ENCODE data around the gene VRK3. TPM values are rescaled to one million over a fixed set of nuclear protein-coding genes. Genes with fewer than 3 reads are reported as not detected.

The VRK3 gene
- total RNA-seq, 1 experiment from 2014 or later: 33.4 TPM

DNA sequence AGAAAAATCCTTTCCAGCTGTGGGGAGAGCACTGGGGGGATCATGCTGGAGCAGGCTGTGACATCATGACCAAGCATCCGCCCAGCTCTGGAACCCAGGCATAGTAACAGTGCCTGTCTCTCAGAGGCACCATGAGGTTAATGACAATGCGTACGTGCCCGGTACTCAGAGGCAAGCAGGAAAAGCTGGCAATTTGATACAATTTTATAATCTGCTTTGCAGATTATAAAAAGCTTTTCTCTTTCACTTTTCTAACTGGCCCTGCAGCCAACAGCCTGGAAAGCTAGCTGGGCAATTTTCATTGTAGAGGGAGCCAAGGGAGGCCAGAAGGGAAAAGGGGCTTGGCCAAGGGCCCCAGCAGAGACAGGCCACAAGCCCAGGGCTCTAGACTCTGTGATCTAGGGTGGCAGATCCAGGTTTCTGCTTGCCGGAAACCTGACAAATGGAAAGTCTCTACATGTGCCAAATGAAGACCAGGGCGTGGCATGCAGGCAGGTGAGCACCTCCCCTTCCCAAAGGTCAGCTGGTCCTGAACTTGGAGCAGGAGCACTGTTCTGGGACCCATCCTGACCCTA lies 22.7 kb downstream of the VRK3 start:
- ATAC-seq (no peak), DNase-seq (ENCODE audit: low spot score) (no peak)
- Mint-ChIP-seq H3K36me3 (peaks cover 16% of the 10 kb centered on the region), H3K27ac (no peak overlapping the region), H3K4me3 (no peak overlapping the region), H3K9me3 (no peaks in the 10 kb centered on the region), H3K27me3 (ENCODE audit: low read depth) (no peaks in the 10 kb centered on the region), H3K4me1 (no peaks in the 10 kb centered on the region; the same call in 1 of the 2 replicates)
- ChIA-PET POLR2A (no interaction called here), CTCF (no interaction called here)
- TF ChIP-seq SMAD4 (CRISPR knock-in tag; IDR thresholded peaks at IDR 0.05): no peak
- no peak for TF ChIP-seq IRF2 (CRISPR knock-in tag; IDR thresholded peaks at IDR 0.05; ENCODE audit: borderline replicate concordance, low read depth)
- TF ChIP-seq ZNF671 (CRISPR knock-in tag; IDR thresholded peaks at IDR 0.05): no peak
- no peak for TF ChIP-seq TP53 (CRISPR knock-in tag; IDR thresholded peaks at IDR 0.05)
- no peak for TF ChIP-seq ZNF138 (CRISPR knock-in tag; conservative IDR thresholded peaks at IDR 0.05)
- no peak for TF ChIP-seq ZBTB43 (CRISPR knock-in tag; IDR thresholded peaks at IDR 0.05)
- no peak for TF ChIP-seq JAZF1 (CRISPR knock-in tag; IDR thresholded peaks at IDR 0.05)
- TF ChIP-seq, protein P1, sequence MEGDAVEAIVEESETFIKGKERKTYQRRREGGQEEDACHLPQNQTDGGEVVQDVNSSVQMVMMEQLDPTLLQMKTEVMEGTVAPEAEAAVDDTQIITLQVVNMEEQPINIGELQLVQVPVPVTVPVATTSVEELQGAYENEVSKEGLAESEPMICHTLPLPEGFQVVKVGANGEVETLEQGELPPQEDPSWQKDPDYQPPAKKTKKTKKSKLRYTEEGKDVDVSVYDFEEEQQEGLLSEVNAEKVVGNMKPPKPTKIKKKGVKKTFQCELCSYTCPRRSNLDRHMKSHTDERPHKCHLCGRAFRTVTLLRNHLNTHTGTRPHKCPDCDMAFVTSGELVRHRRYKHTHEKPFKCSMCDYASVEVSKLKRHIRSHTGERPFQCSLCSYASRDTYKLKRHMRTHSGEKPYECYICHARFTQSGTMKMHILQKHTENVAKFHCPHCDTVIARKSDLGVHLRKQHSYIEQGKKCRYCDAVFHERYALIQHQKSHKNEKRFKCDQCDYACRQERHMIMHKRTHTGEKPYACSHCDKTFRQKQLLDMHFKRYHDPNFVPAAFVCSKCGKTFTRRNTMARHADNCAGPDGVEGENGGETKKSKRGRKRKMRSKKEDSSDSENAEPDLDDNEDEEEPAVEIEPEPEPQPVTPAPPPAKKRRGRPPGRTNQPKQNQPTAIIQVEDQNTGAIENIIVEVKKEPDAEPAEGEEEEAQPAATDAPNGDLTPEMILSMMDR (IDR thresholded peaks at IDR 0.05): no peak
- TF ChIP-seq ESRRA (CRISPR knock-in tag; IDR thresholded peaks at IDR 0.05; ENCODE audit: borderline replicate concordance): no peak
- TF ChIP-seq FOXJ3 (CRISPR knock-in tag; IDR thresholded peaks at IDR 0.05; ENCODE audit: borderline replicate concordance): no peak
- TF ChIP-seq CBFB (CRISPR knock-in tag; IDR thresholded peaks at IDR 0.05; ENCODE audit: low read depth): no peak
- TF ChIP-seq TEAD4 (CRISPR knock-in tag; IDR thresholded peaks at IDR 0.05): no peak
- TF ChIP-seq CDX4 (CRISPR knock-in tag; IDR thresholded peaks at IDR 0.05; ENCODE audit: borderline replicate concordance): no peak
- no peak for TF ChIP-seq ZNF512 (CRISPR knock-in tag; IDR thresholded peaks at IDR 0.05; ENCODE audit: borderline replicate concordance)
- no peak for TF ChIP-seq IRF1 (CRISPR knock-in tag; IDR thresholded peaks at IDR 0.05)
- TF ChIP-seq ZNF423 (CRISPR knock-in tag; IDR thresholded peaks at IDR 0.05): no peak
- no peak for TF ChIP-seq PRRX2 (CRISPR knock-in tag; IDR thresholded peaks at IDR 0.05)
- TF ChIP-seq NFATC4 (CRISPR knock-in tag; IDR thresholded peaks at IDR 0.05): no peak
- no peak for TF ChIP-seq ZNF121 (CRISPR knock-in tag; IDR thresholded peaks at IDR 0.05)
- TF ChIP-seq E2F4 (CRISPR knock-in tag; IDR thresholded peaks at IDR 0.05; ENCODE audit: borderline replicate concordance, low read depth): no peak

GRCh38 chr19:50001775-50002174 lies 23.4 kb downstream of the VRK3 start:
- H3K27me3 Mint-ChIP-seq (ENCODE audit: low read depth): no peaks in the 10 kb centered on the region
- H3K9me3 Mint-ChIP-seq: no peaks in the 10 kb centered on the region
- no peak overlapping the region for H3K4me3 Mint-ChIP-seq
- no peaks in the 10 kb centered on the region; the same call in 1 of the 2 replicates for H3K4me1 Mint-ChIP-seq
- H3K36me3 Mint-ChIP-seq: peaks cover 12% of the 10 kb centered on the region
- no peak for DNase-seq (ENCODE audit: low spot score)
- H3K27ac Mint-ChIP-seq: no peak overlapping the region
- ChIA-PET CTCF (no interaction called here), POLR2A (no interaction called here)
- no peak for ATAC-seq
- TF ChIP-seq ZNF671 (CRISPR knock-in tag; IDR thresholded peaks at IDR 0.05) (no peak), ZNF425 (CRISPR knock-in tag; conservative IDR thresholded peaks at IDR 0.05) (no peak), GTF2I (CRISPR knock-in tag; conservative IDR thresholded peaks at IDR 0.05) (no peak), CREB1 (CRISPR knock-in tag; IDR thresholded peaks at IDR 0.05) (no peak)
- TF ChIP-seq, protein P2, sequence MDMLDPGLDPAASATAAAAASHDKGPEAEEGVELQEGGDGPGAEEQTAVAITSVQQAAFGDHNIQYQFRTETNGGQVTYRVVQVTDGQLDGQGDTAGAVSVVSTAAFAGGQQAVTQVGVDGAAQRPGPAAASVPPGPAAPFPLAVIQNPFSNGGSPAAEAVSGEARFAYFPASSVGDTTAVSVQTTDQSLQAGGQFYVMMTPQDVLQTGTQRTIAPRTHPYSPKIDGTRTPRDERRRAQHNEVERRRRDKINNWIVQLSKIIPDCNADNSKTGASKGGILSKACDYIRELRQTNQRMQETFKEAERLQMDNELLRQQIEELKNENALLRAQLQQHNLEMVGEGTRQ (CRISPR knock-in tag; IDR thresholded peaks at IDR 0.05): no peak
- TF ChIP-seq, protein P3, sequence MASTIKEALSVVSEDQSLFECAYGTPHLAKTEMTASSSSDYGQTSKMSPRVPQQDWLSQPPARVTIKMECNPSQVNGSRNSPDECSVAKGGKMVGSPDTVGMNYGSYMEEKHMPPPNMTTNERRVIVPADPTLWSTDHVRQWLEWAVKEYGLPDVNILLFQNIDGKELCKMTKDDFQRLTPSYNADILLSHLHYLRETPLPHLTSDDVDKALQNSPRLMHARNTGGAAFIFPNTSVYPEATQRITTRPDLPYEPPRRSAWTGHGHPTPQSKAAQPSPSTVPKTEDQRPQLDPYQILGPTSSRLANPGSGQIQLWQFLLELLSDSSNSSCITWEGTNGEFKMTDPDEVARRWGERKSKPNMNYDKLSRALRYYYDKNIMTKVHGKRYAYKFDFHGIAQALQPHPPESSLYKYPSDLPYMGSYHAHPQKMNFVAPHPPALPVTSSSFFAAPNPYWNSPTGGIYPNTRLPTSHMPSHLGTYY (CRISPR knock-in tag; IDR thresholded peaks at IDR 0.05): no peak

Data from WTC11 (cell line).